Astrocyte of the cerebellum (primary cell): Measurements from ENCODE around the gene ZNF708.
"Not testable (repeated sequence)": the region's sequence is repeated elsewhere in the genome, so short reads cannot be mapped to it uniquely, and the experiment has no call there.

Experiments used
- DNase-seq: peaks from one replicate; pipeline ENCODE4 v3.0.0-alpha.2; 2011; ENCODE audit warnings: low read depth
- H3K4me3 ChIP-seq: 2 replicates; pipeline ENCODE4 v1.5.1; 2011; ENCODE audit warnings: mild to moderate bottlenecking, low read depth, low read length, moderate library complexity
- in situ Hi-C: cut with HindIII; loops from 2 replicates; pipeline ENCODE4 v1.10.0; 2017; ENCODE audit warnings: low sequenced_read_pairs
- TF ChIP-seq, protein P1 (sequence below): IDR thresholded peaks from 2 replicates; pipeline ENCODE4 v1.5.1; 2012; ENCODE audit warnings: low read length, low read depth, moderate library complexity, mild to moderate bottlenecking; ENCODE audit errors: missing control alignments

ZNF708 gene

DNA sequence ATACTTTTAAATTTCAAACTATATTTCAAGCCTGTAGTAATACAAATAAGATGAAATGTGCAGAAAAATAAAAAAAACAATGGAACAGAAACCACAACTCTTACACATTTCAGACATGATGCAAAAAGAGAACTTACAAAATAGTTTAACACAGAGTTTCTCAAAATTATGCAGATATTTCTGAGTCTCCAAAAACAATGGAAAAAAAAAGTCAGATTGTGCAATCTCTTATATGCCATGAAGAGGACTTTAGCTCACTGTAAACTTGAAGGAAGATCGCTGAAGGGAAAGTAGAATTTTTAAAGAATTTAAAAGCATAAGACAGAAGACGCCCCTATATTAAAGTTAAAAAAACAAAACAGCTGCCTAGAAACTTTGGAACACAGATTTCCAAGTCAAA, 20.4 kb downstream of the ZNF708 start:
- TF ChIP-seq, protein P1, sequence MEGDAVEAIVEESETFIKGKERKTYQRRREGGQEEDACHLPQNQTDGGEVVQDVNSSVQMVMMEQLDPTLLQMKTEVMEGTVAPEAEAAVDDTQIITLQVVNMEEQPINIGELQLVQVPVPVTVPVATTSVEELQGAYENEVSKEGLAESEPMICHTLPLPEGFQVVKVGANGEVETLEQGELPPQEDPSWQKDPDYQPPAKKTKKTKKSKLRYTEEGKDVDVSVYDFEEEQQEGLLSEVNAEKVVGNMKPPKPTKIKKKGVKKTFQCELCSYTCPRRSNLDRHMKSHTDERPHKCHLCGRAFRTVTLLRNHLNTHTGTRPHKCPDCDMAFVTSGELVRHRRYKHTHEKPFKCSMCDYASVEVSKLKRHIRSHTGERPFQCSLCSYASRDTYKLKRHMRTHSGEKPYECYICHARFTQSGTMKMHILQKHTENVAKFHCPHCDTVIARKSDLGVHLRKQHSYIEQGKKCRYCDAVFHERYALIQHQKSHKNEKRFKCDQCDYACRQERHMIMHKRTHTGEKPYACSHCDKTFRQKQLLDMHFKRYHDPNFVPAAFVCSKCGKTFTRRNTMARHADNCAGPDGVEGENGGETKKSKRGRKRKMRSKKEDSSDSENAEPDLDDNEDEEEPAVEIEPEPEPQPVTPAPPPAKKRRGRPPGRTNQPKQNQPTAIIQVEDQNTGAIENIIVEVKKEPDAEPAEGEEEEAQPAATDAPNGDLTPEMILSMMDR = no peak
- no peak overlapping the region for H3K4me3 ChIP-seq
- DNase-seq = no peak
- in situ Hi-C loops = no loop called here

DNA sequence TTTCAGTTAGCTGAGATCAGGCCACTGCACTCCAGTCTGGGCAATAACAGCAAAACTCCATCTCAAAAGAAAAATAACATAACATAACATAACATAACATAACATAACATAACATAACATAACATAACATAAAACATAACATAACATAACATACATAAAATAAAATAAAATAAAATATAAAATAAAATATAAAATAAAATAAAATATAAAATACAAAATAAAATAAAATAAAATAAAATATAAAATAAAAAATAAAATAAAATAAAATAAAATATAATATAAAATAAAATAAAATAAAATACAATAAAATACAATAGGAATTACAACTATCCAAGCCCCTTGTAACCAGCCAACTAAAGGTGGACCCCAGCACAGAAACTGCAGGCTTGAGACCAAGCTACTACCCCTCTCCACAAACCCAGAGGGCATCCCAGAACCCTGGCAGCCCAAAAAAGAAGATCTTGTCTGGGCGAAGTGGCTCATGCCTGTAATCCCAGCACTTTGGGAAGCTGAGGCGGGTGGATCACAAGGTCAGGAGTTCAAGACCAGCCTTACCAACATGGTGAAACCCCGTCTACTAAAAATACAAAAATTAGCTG, 22.2 kb downstream of the ZNF708 start:
- H3K4me3 ChIP-seq, DNase-seq, in situ Hi-C loops: not testable (repeated sequence)

DNA sequence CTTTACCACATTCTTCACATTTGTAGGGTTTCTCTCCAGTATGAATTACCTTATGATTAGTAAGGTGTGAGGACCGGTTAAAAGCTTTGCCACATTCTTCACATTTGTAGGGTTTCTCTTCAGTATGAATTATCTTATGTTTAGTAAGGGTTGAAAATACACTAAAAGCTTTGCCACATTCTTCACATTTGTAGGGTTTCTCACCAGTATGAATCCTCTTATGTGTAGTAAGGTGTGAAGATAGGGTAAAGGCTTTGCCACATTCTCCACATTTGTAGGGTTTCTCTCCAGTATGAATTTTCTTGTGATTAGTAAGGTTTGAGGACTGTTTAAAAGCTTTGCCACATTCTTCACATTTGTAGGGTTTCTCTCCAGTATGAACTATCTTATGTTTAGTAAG, 35.4 kb downstream of the ZNF708 start:
- H3K4me3 ChIP-seq, in situ Hi-C loops, DNase-seq: not testable (repeated sequence)

DNA sequence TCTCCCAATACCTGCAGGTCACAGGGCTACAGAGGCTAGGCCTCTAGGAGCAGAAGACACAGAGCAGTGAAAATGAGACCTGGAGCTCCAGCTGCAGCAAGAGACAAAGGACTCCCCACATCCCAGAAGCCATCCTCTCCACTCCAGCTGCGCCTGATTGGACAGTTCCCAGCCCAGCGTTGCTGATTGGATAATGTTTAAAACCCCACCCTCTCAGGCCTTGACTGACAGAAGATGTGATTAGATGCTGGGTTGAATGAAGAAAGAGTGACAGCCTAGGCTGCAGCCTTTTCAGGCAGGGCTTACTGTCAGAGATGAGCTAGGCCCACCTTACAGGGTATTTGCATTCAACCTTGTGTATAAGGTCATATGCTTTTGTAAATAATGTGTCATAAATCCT, 59.4 kb downstream of the ZNF708 start:
- H3K4me3 ChIP-seq = no peak overlapping the region
- DNase-seq = no peak
- in situ Hi-C loops = no loop called here
- TF ChIP-seq, protein P1 = no peak

DNA sequence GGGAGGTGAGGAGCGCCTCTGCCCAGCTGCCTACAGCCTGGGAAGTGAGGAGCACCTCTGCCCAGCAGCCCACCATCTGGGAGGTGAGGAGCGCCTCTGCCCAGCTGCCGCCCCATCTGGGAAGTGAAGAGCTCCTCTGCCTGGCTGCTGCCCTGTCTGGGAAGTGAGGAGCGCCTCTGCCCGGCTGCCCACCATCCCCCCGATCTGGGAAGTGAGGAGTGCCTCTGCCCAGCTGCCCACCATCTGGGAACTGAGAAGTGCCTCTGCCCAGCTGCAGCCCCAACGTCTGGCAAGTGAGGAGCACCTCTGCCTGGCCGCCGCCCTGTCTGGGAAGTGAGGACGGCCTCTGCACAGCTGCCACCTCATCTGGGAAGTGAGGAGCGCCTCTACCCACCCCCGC, 64.3 kb downstream of the ZNF708 start:
- in situ Hi-C loops = no loop called here
- no peak overlapping the region for H3K4me3 ChIP-seq
- TF ChIP-seq, protein P1 = no peak
- no peak for DNase-seq

DNA sequence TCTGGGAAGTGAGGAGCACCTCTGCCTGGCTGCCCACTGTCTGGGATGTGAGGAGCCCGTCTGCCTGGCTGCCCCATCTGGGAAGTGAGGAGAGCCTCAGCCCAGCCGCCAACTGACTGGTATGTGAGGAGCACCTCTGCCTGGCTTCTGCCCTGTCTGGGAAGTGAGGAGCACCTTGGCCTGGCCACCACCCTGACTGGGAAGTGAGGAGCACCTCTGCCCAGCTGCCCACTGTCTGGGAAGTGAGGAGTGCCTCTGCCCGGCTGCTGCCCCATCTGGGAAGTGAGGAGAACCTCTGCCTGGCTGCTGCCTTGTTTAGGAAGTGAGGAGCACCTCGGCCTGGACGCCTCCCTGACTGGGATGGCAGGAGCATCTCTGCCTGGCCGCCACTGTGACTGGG, 64.8 kb downstream of the ZNF708 start:
- DNase-seq = no peak
- TF ChIP-seq, protein P1 = no peak
- no peak overlapping the region for H3K4me3 ChIP-seq
- in situ Hi-C loops = no loop called here

DNA sequence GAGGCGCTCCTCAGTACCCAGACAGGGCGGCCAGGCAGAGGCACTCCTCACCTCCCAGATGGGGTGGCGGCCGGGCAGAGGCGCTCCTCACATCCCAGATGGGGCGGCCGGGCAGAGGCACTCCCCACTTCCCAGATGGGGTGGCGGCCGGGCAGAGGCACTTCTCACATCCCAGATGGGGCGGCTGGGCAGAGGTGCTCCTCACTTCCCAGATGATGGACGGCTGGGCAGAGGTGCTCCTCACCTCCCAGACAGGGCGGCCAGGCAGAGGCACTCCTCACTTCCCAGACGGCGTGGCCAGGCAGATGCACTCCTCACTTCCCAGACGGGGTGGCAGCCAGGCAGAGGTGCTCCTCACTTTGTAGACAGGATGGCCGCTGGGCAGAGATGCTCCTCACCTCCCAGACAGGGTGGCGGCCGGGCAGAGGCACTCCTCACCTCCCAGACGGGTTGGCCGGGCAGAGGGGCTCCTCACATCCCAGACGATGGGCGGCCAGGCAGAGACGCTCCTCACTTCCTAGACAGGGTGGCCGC, 68.3 kb downstream of the ZNF708 start:
- in situ Hi-C loops, DNase-seq, H3K4me3 ChIP-seq: not testable (repeated sequence)

DNA sequence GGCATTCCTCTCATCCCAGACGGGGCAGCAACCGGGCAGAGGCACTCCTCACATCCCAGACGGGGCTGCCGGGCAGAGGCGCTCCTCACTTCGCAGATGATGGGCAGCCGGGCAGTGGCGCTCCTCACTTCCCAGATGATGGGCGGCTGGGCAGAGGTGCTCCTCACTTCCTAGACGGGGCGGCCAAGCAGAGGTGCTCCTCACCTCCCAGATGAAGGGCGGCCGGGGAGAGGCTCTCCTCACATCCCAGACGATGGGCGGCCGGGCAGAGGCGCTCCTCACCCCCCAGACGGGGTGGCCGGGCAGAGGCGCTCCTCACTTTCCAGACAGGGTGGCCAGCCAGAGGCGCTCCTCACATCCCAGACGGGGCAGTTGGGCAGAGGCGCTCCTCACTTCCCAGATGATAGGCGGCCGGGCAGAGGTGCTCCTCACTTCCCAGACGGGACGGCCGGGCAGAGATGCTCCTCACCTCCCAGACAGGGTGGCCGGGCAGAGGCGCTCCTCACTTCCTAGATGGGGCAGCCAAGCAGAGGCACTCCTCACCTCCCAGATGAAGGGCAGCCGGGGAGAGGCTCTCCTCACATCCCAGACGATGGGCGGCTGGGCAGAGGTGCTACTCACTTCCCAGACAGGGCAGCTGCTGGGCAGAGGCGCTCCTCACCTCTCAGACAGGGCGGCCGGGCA, 68.9 kb downstream of the ZNF708 start:
- TF ChIP-seq, protein P1 = no peak
- H3K4me3 ChIP-seq = no peak overlapping the region
- in situ Hi-C loops = no loop called here
- no peak for DNase-seq

DNA sequence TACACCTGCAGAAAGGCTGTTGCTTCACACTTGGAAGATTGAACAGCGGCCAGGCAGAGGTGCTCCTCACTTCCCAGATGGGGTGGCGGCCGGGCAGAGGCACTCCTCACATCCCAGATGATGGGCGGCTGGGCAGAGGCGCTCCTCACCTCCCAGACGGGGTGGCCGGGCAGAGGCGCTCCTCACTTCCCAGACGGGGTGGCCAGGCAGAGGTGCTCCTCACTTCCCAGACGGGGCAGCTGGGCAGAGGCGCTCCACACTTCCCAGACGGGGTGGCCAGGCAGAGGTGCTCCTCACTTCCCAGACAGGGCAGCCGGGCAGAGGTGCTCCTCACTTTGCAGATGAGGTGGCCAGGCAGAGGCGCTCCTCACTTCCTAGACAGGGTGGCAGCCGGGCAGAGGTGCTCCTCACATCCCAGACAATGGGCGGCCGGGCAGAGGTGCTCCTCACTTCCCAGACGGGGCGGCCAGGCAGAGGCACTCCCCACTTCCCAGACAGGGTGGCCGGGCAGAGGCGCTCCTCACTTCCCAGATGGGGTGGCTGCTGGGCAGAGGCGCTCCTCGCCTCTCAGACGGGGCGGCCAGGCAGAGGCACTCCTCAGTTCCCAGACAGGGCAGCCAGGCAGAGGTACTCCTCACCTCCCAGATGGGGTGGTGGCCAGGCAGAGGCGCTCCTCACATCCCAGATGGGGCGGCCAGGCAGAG, 69.6 kb downstream of the ZNF708 start:
- DNase-seq, H3K4me3 ChIP-seq, in situ Hi-C loops: not testable (repeated sequence)
